K562 (cell line): ENCODE measurements around the gene SLC8A1. TPM values are rescaled to one million over a fixed set of nuclear protein-coding genes. Genes with fewer than 3 reads are reported as not detected.

Experiments used
- ATAC-seq: fragments of 200-7000 bp; cut with Tn5 transposase; 3 replicates; pipeline ENCODE4 v1.9.1; 2020; ENCODE audit warnings: moderate library complexity
- BruUV-seq: library from RNA; stranded (reverse); fragments of 400-500 nt; replicated peaks from 2 replicates; lab custom pipeline; 2021; lab: Mats Ljungman, UMichigan
- CTCF ChIA-PET: fragments of 300-600 bp; formaldehyde crosslinking; extraction: SDS; loops from one replicate; lab custom pipeline; 2021; ENCODE audit warnings: low intra/inter-chr PET ratio; lab: Yijun Ruan, JAX
- POLR2A ChIA-PET: fragments of 300-600, 350-650 bp; sonication (Branson Sonifier 250); formaldehyde crosslinking; extraction: SDS; loops from one replicate; lab custom pipeline; 2021; ENCODE audit warnings: antibody characterized with exemption, inconsistent platforms; lab: Yijun Ruan, JAX
- DNase-seq, 4 experiments: peaks; one replicate each; pipeline versions ENCODE4 v3.0.0 to v3.0.0-alpha.2; 2011 to 2018; ENCODE audit warnings: low spot score in 3 of 4, mixed read lengths in 3 of 4; ENCODE audit errors: extremely low read depth in 1 of 4
- FAIRE-seq: peaks from 2 replicates; lab custom pipeline; 2011; peaks lifted over from hg19 to GRCh38; lab: Jason Lieb, UNC
- H2AFZ ChIP-seq: 2 replicates; pipeline ENCODE4 v1.6.0; 2011; ENCODE audit warnings: low read depth, low read length, control low read depth, inconsistent platforms
- H3K27ac ChIP-seq: fragments of 200-600 bp; 3 replicates; pipeline ENCODE4 v1.8.0; 2011; ENCODE audit warnings: low read depth, mild to moderate bottlenecking, control low read depth, inconsistent platforms, low read length, moderate library complexity, mixed read lengths; ENCODE audit errors: extremely low read depth
- H3K27me3 ChIP-seq, 2 experiments: fragments of 300-600 bp in 1 of 2; 2 replicates in 1 of 2; 3 replicates in 1 of 2; pipeline versions ENCODE4 v1.6.0 to v1.8.0; 2011; ENCODE audit warnings: inconsistent platforms in 2 of 2, low read length in 2 of 2, mild to moderate bottlenecking in 1 of 2, mixed read lengths in 1 of 2, moderate library complexity in 1 of 2; ENCODE audit not compliant: control insufficient read depth in 2 of 2, insufficient read depth in 2 of 2
- H3K36me3 ChIP-seq: fragments of 300-600 bp; 3 replicates; pipeline ENCODE4 v1.8.0; 2011; ENCODE audit warnings: mild to moderate bottlenecking, low read length, inconsistent platforms; ENCODE audit not compliant: control insufficient read depth, insufficient read depth
- H3K4me1 ChIP-seq, 2 experiments: fragments of 200-600 bp in 1 of 2; replicated peaks in 1 of 2; 2 replicates in 1 of 2; 3 replicates in 1 of 2; pipeline versions ENCODE4 v1.5.1 to v1.8.0; 2011; ENCODE audit warnings: inconsistent platforms in 2 of 2, low read length in 2 of 2, mild to moderate bottlenecking in 1 of 2, mixed read lengths in 1 of 2, moderate library complexity in 1 of 2; ENCODE audit not compliant: control insufficient read depth in 2 of 2, insufficient read depth in 2 of 2
- H3K4me2 ChIP-seq: 2 replicates; pipeline ENCODE4 v1.6.1; 2011; ENCODE audit warnings: low read length, control low read depth, inconsistent platforms, mixed read lengths; ENCODE audit not compliant: insufficient read depth
- H3K4me3 ChIP-seq: fragments of 200-600 bp; sonication (generic), shearing (Covaris generic); 2 replicates; pipeline ENCODE4 v1.5.1; 2016; ENCODE audit warnings: control low read depth, inconsistent platforms
- H3K79me2 ChIP-seq: fragments of 200-600 bp; 3 replicates; pipeline ENCODE4 v1.8.0; 2011; ENCODE audit warnings: low read length, inconsistent platforms; ENCODE audit not compliant: control insufficient read depth, insufficient read depth
- H3K9ac ChIP-seq, 2 experiments: 2 replicates each; pipeline versions ENCODE4 v1.6.0 to v1.6.1; 2011; ENCODE audit warnings: low read depth in 2 of 2, low read length in 2 of 2, control low read depth in 1 of 2, inconsistent platforms in 1 of 2, mild to moderate bottlenecking in 1 of 2, mixed read lengths in 1 of 2; ENCODE audit not compliant: insufficient read depth in 1 of 2
- H3K9me1 ChIP-seq: one replicate; pipeline ENCODE4 v1.6.0; 2011; ENCODE audit warnings: inconsistent platforms, mild to moderate bottlenecking, low read length, moderate library complexity; ENCODE audit not compliant: control insufficient read depth, insufficient read depth
- H3K9me3 ChIP-seq: replicated peaks from 2 replicates; pipeline ENCODE4 v1.5.1; 2011; ENCODE audit warnings: low read depth, low read length, inconsistent platforms; ENCODE audit not compliant: control insufficient read depth, insufficient read depth
- H4K20me1 ChIP-seq: replicated peaks from 2 replicates; pipeline ENCODE4 v1.6.1; 2011; ENCODE audit warnings: low read length, inconsistent platforms, mixed read lengths; ENCODE audit not compliant: control insufficient read depth, insufficient read depth
- ARID1B ChIP-seq: fragments of 450-650 bp; IDR thresholded peaks from 2 replicates; pipeline ENCODE4 v1.6.1; 2016; ENCODE audit warnings: antibody characterized with exemption, mild to moderate bottlenecking, inconsistent platforms
- HIVEP1 ChIP-seq: fragments of 250-450 bp; sonication (Bioruptor Pico); IDR thresholded peaks from 2 replicates; pipeline ENCODE4 v1.4.0; 2020; ENCODE audit warnings: mild to moderate bottlenecking
- ILF3 ChIP-seq: fragments of 450-650 bp; IDR thresholded peaks from 2 replicates; pipeline ENCODE4 v1.6.1; 2018; ENCODE audit warnings: antibody characterized with exemption, mild to moderate bottlenecking, moderate library complexity, borderline replicate concordance
- SAFB ChIP-seq: fragments of 200-400 bp; formaldehyde crosslinking; IDR thresholded peaks from 2 replicates; pipeline ENCODE4 v1.6.1; 2017; ENCODE audit warnings: low read depth, low read length, borderline replicate concordance
- TAF9B ChIP-seq: fragments of 450-650 bp; IDR thresholded peaks from 2 replicates; pipeline ENCODE4 v1.6.1; 2018; ENCODE audit warnings: mild to moderate bottlenecking; ENCODE audit not compliant: partially characterized antibody
- ZNF316 ChIP-seq: fragments of 450-650 bp; IDR thresholded peaks from 2 replicates; pipeline ENCODE4 v1.6.1; 2016
- ZNF507 ChIP-seq: conservative IDR thresholded peaks from 2 replicates; pipeline ENCODE4 v1.6.1; 2017; ENCODE audit warnings: missing genetic modification characterization, missing compliant biosample characterization
- WGBS: fragments of 100-300 bp; shearing (Covaris generic); methylation state at CpG from one replicate; pipeline ENCODE4 v1.1.6; 2016; ENCODE audit warnings: low coverage, mixed read lengths; ENCODE audit not compliant: insufficient coverage; ENCODE audit errors: missing lambda C conversion rate; 5-methylcytosine and 5-hydroxymethylcytosine counted together
- in situ Hi-C: fragments of 300-500 bp; cut with MboI; formaldehyde crosslinking; loops from 4 replicates; pipeline ENCODE4 v1.15.0; 2018; ENCODE audit warnings: inconsistent platforms, mixed read lengths
- intact Hi-C: fragments of 100-400 bp; cut with micrococcal nuclease; formaldehyde crosslinking; loops from 2 replicates; pipeline ENCODE4 v1.14.2; 2022
- polyA plus RNA-seq, 8 experiments: library from polyadenylated mRNA; depleted of rRNA in 4 of 8; stranded (reverse) in 5 of 8; unstranded in 3 of 8; fragments of >200 nt; fragmentation: Nextera tagmentation in 2 of 8; fragmentation: Illumina TruSeq in 1 of 8; extraction: Ambion mirVana in 2 of 8; extraction: Trizol in 1 of 8; gene quantifications; 2 replicates each; pipeline versions ENCODE4 v1.2.1 to v1.2.3, GENCODE V29; 2011 to 2014; ENCODE audit warnings: inconsistent platforms in 1 of 8, missing spikeins in 1 of 8
- total RNA-seq, 7 experiments: library from RNA; depleted of rRNA in 6 of 7; stranded (reverse); fragments of >200 nt in 6 of 7; fragmentation: Illumina TruSeq in 2 of 7; extraction: Trizol in 2 of 7; gene quantifications; 2 replicates each; pipeline versions ENCODE4 v1.2.1 to v1.2.3, GENCODE V29; 2011 to 2021; ENCODE audit warnings: low replicate concordance in 1 of 7
- TF ChIP-seq, protein P1 (sequence below): fragments of 250-450 bp; sonication (Bioruptor Pico); IDR thresholded peaks from 2 replicates; pipeline ENCODE4 v1.5.0; 2021
- TF ChIP-seq, protein P2 (sequence below): fragments of 250-450 bp; sonication (Bioruptor Pico); IDR thresholded peaks from 2 replicates; pipeline ENCODE4 v1.5.0; 2021; ENCODE audit warnings: mild to moderate bottlenecking, borderline replicate concordance
- TF ChIP-seq, protein P3 (sequence below): fragments of 250-450 bp; sonication (Bioruptor Pico); IDR thresholded peaks from 2 replicates; pipeline ENCODE4 v1.6.1; 2021; ENCODE audit warnings: mild to moderate bottlenecking
- TF ChIP-seq, protein P4 (sequence below): fragments of 450-650 bp; IDR thresholded peaks from 2 replicates; pipeline ENCODE4 v1.6.1; 2016; ENCODE audit warnings: low read depth, mild to moderate bottlenecking, moderate library complexity

The SLC8A1 gene
- total and polyA plus RNA-seq, 9 of the 15 experiments (the other 6 are each of a cell fraction or from before 2014, with no cell fraction given) = not detected

DNA sequence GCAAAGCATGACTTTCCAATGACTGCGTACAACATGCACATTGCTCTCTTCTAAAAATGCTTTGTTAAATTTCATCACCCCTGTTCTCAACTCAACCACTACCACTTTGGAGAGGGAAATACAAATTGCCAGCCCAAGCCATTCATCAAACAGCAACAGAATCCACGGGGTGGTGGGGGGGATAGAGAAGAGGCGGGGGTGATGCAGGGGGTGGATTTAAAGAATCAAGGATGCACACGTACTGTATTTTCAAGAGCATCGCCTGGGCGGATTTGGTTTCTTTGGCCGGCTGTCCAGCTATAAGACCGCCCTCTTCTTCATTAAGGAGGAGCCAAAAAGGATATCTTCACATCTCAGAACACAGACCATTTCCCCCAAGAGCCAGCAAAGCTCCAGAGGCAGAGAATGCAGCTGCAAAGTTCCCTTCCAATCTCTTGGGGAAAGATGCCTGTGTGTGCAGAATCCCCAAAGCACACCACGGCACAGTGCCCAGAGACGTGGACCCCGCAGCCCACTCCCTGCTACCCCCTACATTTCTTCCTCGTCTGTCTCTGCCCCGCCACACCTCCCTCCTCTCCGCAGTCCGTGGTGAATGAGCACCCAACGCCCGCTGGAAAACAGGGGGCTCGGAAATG lies 977 bp downstream of the SLC8A1 start:
- Histone ChIP-seq H3K4me1 (no peaks in the 10 kb centered on the region), H3K4me3 (no peak overlapping the region), H3K79me2 (no peaks in the 10 kb centered on the region), H3K36me3 (no peaks in the 10 kb centered on the region), H3K9me1 (no peaks in the 10 kb centered on the region), H3K4me2 (no peak overlapping the region), H3K27ac (no peak overlapping the region), H3K9me3 (no peaks in the 10 kb centered on the region), H4K20me1 (no peaks in the 10 kb centered on the region), H3K9ac (no peak overlapping the region), H3K27me3 (no peaks in the 10 kb centered on the region), H2AFZ (no peak overlapping the region)
- no TSS peak for BruUV-seq
- intact Hi-C loops (no loop called here), in situ Hi-C loops (no loop called here)
- DNase-seq (no peak), FAIRE-seq (no peak), ATAC-seq (no peak)
- ChIA-PET CTCF (no interaction called here), POLR2A (no interaction called here)
- WGBS = 1% methylated on average over 15 of the region's 18 CpGs
- TF ChIP-seq ARID1B (no peak), ILF3 (no peak), ZNF316 (no peak), TAF9B (no peak), HIVEP1 (CRISPR knock-in tag) (no peak), SAFB (no peak), ZNF507 (tag) (no peak)
- TF ChIP-seq, protein P1, sequence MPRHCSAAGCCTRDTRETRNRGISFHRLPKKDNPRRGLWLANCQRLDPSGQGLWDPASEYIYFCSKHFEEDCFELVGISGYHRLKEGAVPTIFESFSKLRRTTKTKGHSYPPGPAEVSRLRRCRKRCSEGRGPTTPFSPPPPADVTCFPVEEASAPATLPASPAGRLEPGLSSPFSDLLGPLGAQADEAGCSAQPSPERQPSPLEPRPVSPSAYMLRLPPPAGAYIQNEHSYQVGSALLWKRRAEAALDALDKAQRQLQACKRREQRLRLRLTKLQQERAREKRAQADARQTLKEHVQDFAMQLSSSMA (CRISPR knock-in tag) = no peak
- TF ChIP-seq, protein P2, sequence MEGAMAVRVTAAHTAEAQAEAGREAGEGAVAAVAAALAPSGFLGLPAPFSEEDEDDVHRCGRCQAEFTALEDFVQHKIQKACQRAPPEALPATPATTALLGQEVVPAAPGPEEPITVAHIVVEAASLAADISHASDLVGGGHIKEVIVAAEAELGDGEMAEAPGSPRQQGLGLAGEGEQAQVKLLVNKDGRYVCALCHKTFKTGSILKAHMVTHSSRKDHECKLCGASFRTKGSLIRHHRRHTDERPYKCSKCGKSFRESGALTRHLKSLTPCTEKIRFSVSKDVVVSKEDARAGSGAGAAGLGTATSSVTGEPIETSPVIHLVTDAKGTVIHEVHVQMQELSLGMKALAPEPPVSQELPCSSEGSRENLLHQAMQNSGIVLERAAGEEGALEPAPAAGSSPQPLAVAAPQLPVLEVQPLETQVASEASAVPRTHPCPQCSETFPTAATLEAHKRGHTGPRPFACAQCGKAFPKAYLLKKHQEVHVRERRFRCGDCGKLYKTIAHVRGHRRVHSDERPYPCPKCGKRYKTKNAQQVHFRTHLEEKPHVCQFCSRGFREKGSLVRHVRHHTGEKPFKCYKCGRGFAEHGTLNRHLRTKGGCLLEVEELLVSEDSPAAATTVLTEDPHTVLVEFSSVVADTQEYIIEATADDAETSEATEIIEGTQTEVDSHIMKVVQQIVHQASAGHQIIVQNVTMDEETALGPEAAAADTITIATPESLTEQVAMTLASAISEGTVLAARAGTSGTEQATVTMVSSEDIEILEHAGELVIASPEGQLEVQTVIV = no peak
- TF ChIP-seq, protein P3, sequence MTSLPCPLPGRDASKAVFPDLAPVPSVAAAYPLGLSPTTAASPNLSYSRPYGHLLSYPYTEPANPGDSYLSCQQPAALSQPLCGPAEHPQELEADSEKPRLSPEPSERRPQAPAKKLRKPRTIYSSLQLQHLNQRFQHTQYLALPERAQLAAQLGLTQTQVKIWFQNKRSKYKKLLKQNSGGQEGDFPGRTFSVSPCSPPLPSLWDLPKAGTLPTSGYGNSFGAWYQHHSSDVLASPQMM = no peak
- TF ChIP-seq, protein P4, sequence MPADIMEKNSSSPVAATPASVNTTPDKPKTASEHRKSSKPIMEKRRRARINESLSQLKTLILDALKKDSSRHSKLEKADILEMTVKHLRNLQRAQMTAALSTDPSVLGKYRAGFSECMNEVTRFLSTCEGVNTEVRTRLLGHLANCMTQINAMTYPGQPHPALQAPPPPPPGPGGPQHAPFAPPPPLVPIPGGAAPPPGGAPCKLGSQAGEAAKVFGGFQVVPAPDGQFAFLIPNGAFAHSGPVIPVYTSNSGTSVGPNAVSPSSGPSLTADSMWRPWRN = no peak
